IMR-90 (cell line): ENCODE results near the gene SGPL1. TPM values are rescaled to one million over a fixed set of nuclear protein-coding genes. Genes with fewer than 3 reads are reported as not detected.

Experiments
- ATAC-seq: fragments of 200-7000 bp; cut with Tn5 transposase; 2 replicates; pipeline ENCODE4 v1.9.1; 2020; ENCODE audit warnings: low read depth, mild to moderate bottlenecking, moderate library complexity
- BruUV-seq: library from RNA; stranded (reverse); fragments of 400-500 nt; replicated peaks from 2 replicates; lab custom pipeline; 2021; lab: Mats Ljungman, UMichigan
- CTCF ChIA-PET: fragments of 300-600 bp; formaldehyde crosslinking; extraction: SDS; loops from one replicate; lab custom pipeline; 2021; ENCODE audit warnings: antibody characterized with exemption; lab: Yijun Ruan, JAX
- POLR2A ChIA-PET: fragments of 300-600 bp; sonication (Branson Sonifier 250); formaldehyde crosslinking; loops from one replicate; lab custom pipeline; 2022; ENCODE audit warnings: antibody characterized with exemption; ENCODE audit not compliant: unreplicated experiment; lab: Charles Lee
- DNase-seq: peaks from one replicate; pipeline ENCODE4 v3.0.0; 2013
- H2AFZ ChIP-seq: replicated peaks from 2 replicates; pipeline ENCODE3; 2013; ENCODE audit warnings: low read length, mild to moderate bottlenecking; ENCODE audit not compliant: poor library complexity
- H2AK5ac ChIP-seq: 2 replicates; pipeline ENCODE4 v1.6.1; 2013; ENCODE audit warnings: low read depth, low read length, inconsistent platforms
- H2AK9ac ChIP-seq: replicated peaks from 2 replicates; pipeline ENCODE3; 2013; ENCODE audit warnings: mild to moderate bottlenecking, low read depth, low read length, moderate library complexity; ENCODE audit not compliant: poor library complexity
- H2BK120ac ChIP-seq: 2 replicates; pipeline ENCODE4 v1.6.1; 2013; ENCODE audit warnings: low read depth, low read length, inconsistent platforms
- H2BK15ac ChIP-seq: 3 replicates; pipeline ENCODE4 v1.6.1; 2013; ENCODE audit warnings: low read depth, low read length, inconsistent platforms
- H2BK20ac ChIP-seq: 2 replicates; pipeline ENCODE4 v1.6.1; 2013; ENCODE audit warnings: low read depth, mild to moderate bottlenecking, inconsistent platforms, low read length, moderate library complexity
- H2BK5ac ChIP-seq: 2 replicates; pipeline ENCODE4 v1.6.1; 2013; ENCODE audit warnings: mild to moderate bottlenecking, low read depth, low read length, inconsistent platforms; ENCODE audit not compliant: poor library complexity, severe bottlenecking
- H3K14ac ChIP-seq: replicated peaks from 2 replicates; pipeline ENCODE4 v1.6.1; 2013; ENCODE audit warnings: low read depth, low read length, inconsistent platforms
- H3K18ac ChIP-seq: 2 replicates; pipeline ENCODE4 v1.6.1; 2013; ENCODE audit warnings: low read depth, low read length, control low read depth
- H3K23ac ChIP-seq: 2 replicates; pipeline ENCODE4 v1.6.1; 2013; ENCODE audit warnings: low read depth, low read length, inconsistent platforms
- H3K27ac ChIP-seq: 2 replicates; pipeline ENCODE4 v1.5.1; 2013; ENCODE audit warnings: mild to moderate bottlenecking, control low read depth, low read length; ENCODE audit not compliant: insufficient read depth
- H3K27me3 ChIP-seq: 2 replicates; pipeline ENCODE4 v1.6.1; 2013; ENCODE audit warnings: low read length; ENCODE audit not compliant: control insufficient read depth, insufficient read depth
- H3K36me3 ChIP-seq: 2 replicates; pipeline ENCODE4 v1.6.1; 2013; ENCODE audit warnings: low read length, mixed read lengths; ENCODE audit not compliant: control insufficient read depth, insufficient read depth
- H3K4ac ChIP-seq: 2 replicates; pipeline ENCODE4 v1.6.1; 2013; ENCODE audit warnings: low read depth, low read length, inconsistent platforms
- H3K4me1 ChIP-seq: 2 replicates; pipeline ENCODE4 v1.6.1; 2013; ENCODE audit warnings: low read length, mixed read lengths; ENCODE audit not compliant: control insufficient read depth, insufficient read depth
- H3K4me2 ChIP-seq: 2 replicates; pipeline ENCODE4 v1.6.1; 2013; ENCODE audit warnings: low read depth, mild to moderate bottlenecking, control low read depth, low read length, moderate library complexity
- H3K4me3 ChIP-seq: 2 replicates; pipeline ENCODE4 v1.5.1; 2013; ENCODE audit warnings: low read depth, mild to moderate bottlenecking, control low read depth, low read length, moderate library complexity; ENCODE audit not compliant: insufficient read depth
- H3K56ac ChIP-seq: 2 replicates; pipeline ENCODE4 v1.6.1; 2013; ENCODE audit warnings: low read length, inconsistent platforms; ENCODE audit not compliant: insufficient read depth; ENCODE audit errors: extremely low read depth
- H3K79me1 ChIP-seq, 2 experiments: 2 replicates each; pipeline ENCODE4 v1.6.1; 2013; ENCODE audit warnings: low read length in 2 of 2, inconsistent platforms in 1 of 2, low read depth in 1 of 2
- H3K9ac ChIP-seq: 2 replicates; pipeline ENCODE4 v1.6.1; 2013; ENCODE audit warnings: low read depth, low read length, control low read depth
- H3K9me1 ChIP-seq: 2 replicates; pipeline ENCODE4 v1.6.1; 2013; ENCODE audit warnings: low read length, inconsistent platforms; ENCODE audit not compliant: insufficient read depth
- H3K9me3 ChIP-seq: 2 replicates; pipeline ENCODE4 v1.6.1; 2013; ENCODE audit warnings: low read length; ENCODE audit not compliant: control insufficient read depth, insufficient read depth
- H4K20me1 ChIP-seq: 2 replicates; pipeline ENCODE4 v1.6.1; 2013; ENCODE audit warnings: low read length, inconsistent platforms; ENCODE audit not compliant: insufficient read depth
- H4K5ac ChIP-seq: 2 replicates; pipeline ENCODE4 v1.6.1; 2013; ENCODE audit warnings: mild to moderate bottlenecking, low read depth, low read length, control low read depth
- H4K8ac ChIP-seq, 2 experiments: 2 replicates each; pipeline ENCODE4 v1.6.1; 2013; ENCODE audit warnings: low read depth in 2 of 2, low read length in 2 of 2, control low read depth in 1 of 2, inconsistent platforms in 1 of 2
- H4K91ac ChIP-seq: 2 replicates; pipeline ENCODE4 v1.6.1; 2013; ENCODE audit warnings: low read depth, low read length, inconsistent platforms; ENCODE audit not compliant: insufficient read depth
- BHLHE40 ChIP-seq: fragments of 150-350 bp; IDR thresholded peaks from 2 replicates; pipeline ENCODE4 v1.6.1; 2016; ENCODE audit warnings: mild to moderate bottlenecking, low read depth, low read length
- CEBPB ChIP-seq: IDR thresholded peaks from 2 replicates; pipeline ENCODE4 v1.6.1; 2012; ENCODE audit warnings: low read depth, low read length, improper control_type of control experiment
- CHD1 ChIP-seq: IDR thresholded peaks from 2 replicates; pipeline ENCODE4 v1.6.1; 2012; ENCODE audit warnings: low read depth, low read length, improper control_type of control experiment
- CTCF ChIP-seq: conservative IDR thresholded peaks from 2 replicates; pipeline ENCODE4 v1.5.1; 2012; ENCODE audit warnings: mild to moderate bottlenecking, low read depth, low read length, improper control_type of control experiment
- ELK1 ChIP-seq: fragments of 150-350 bp; IDR thresholded peaks from 2 replicates; pipeline ENCODE4 v1.6.1; 2016; ENCODE audit warnings: low read depth, mild to moderate bottlenecking, low read length, moderate library complexity, borderline replicate concordance
- FOS ChIP-seq: fragments of 150-350 bp; IDR thresholded peaks from 2 replicates; pipeline ENCODE4 v1.6.1; 2016; ENCODE audit warnings: low read depth, low read length
- MAFK ChIP-seq: IDR thresholded peaks from 2 replicates; pipeline ENCODE4 v1.6.1; 2012; ENCODE audit warnings: low read depth, low read length, improper control_type of control experiment
- MAZ ChIP-seq: IDR thresholded peaks from 2 replicates; pipeline ENCODE4 v1.6.1; 2012; ENCODE audit warnings: low read depth, mild to moderate bottlenecking, low read length, improper control_type of control experiment, moderate library complexity, borderline replicate concordance
- MXI1 ChIP-seq: IDR thresholded peaks from 2 replicates; pipeline ENCODE4 v1.6.1; 2012; ENCODE audit warnings: low read depth, mild to moderate bottlenecking, low read length, moderate library complexity, borderline replicate concordance
- NFE2L2 ChIP-seq: fragments of 150-350 bp; IDR thresholded peaks from 2 replicates; pipeline ENCODE4 v1.6.1; 2016; ENCODE audit warnings: low read depth, mild to moderate bottlenecking, low read length
- POLR2A ChIP-seq: IDR thresholded peaks from 2 replicates; pipeline ENCODE4 v1.6.1; 2012; ENCODE audit warnings: mild to moderate bottlenecking, low read depth, low read length
- RAD21 ChIP-seq: IDR thresholded peaks from 2 replicates; pipeline ENCODE4 v1.6.1; 2012; ENCODE audit warnings: low read length, improper control_type of control experiment
- RCOR1 ChIP-seq: IDR thresholded peaks from 2 replicates; pipeline ENCODE4 v1.6.1; 2012; ENCODE audit warnings: mild to moderate bottlenecking, low read length, improper control_type of control experiment; ENCODE audit not compliant: insufficient replicate concordance
- RFX5 ChIP-seq: IDR thresholded peaks from 2 replicates; pipeline ENCODE4 v1.8.0; 2012; ENCODE audit warnings: low read depth, mild to moderate bottlenecking, low read length, moderate library complexity
- SMC3 ChIP-seq: fragments of 150-350 bp; IDR thresholded peaks from 2 replicates; pipeline ENCODE4 v1.6.1; 2016; ENCODE audit warnings: low read depth, mild to moderate bottlenecking, antibody characterized with exemption, low read length, moderate library complexity
- WGBS, 2 experiments: methylation state at CpG; one replicate each; pipeline versions ENCODE4 v1.1.5 to v1.1.7; 2013; ENCODE audit warnings: missing lambda C conversion rate in 2 of 2; ENCODE audit not compliant: insufficient read length in 1 of 2; ENCODE audit errors: extremely low coverage in 2 of 2; 5-methylcytosine and 5-hydroxymethylcytosine counted together
- dilution Hi-C: fragments of 300-500 bp; cut with HindIII; formaldehyde crosslinking; loops from one replicate; pipeline ENCODE4 v1.14.3; 2018; ENCODE audit warnings: low sequenced_read_pairs; ENCODE audit not compliant: unreplicated experiment
- in situ Hi-C: fragments of 300-500 bp; cut with MboI; formaldehyde crosslinking; loops from 3 replicates; pipeline ENCODE4 v1.14.3; 2019; ENCODE audit warnings: low sequenced_read_pairs, inconsistent platforms, mixed read lengths
- intact Hi-C: fragments of 100-400 bp; cut with micrococcal nuclease; formaldehyde crosslinking; loops from 2 replicates; pipeline ENCODE4 v1.10.0; 2022
- polyA plus RNA-seq, 3 experiments: library from polyadenylated mRNA; depleted of rRNA; stranded (reverse); fragments of >200 nt; gene quantifications; 2 replicates each; pipeline ENCODE4 v1.2.3, GENCODE V29; 2012; ENCODE audit warnings: low replicate concordance in 1 of 3
- total RNA-seq: library from RNA; depleted of rRNA; stranded (reverse); fragments of >200 nt; gene quantifications from 2 replicates; pipeline ENCODE4 v1.2.3, GENCODE V29; 2012
- TF ChIP-seq, protein P1 (sequence below): fragments of 150-350 bp; IDR thresholded peaks from 2 replicates; pipeline ENCODE4 v1.6.1; 2017; ENCODE audit warnings: mild to moderate bottlenecking, antibody characterized with exemption, low read length, low read depth

SGPL1 gene
- total and polyA plus RNA-seq, 2 of the 4 experiments (the other 2 are of a cell fraction) = 12.2 to 26.7 TPM

DNA sequence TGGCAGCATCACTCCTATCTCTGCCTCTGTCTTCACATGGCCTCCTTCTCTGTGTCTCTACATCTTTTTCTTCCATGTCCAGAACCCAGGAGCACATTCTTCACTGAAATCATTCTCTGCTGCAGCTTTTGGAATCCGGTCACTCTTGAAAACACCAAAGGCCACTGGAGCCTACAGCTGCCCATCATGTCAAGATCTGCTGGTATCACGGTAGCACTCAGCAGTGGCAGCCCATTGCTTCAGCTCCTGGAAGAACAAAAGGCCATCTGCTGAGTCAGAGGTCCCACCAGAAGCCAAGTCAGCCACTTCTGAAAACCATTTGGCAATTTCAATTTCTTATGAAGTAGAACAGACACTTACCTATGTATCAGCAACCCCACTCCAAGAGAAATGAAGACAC lies 78.7 kb downstream of the SGPL1 start:
- H3K4me1 ChIP-seq = no peaks in the 10 kb centered on the region
- H2BK20ac ChIP-seq = no peak overlapping the region
- no peak for ATAC-seq
- peaks cover 23% of the 10 kb centered on the region for H3K27me3 ChIP-seq
- no peak overlapping the region for H2AK5ac ChIP-seq
- no peaks in the 10 kb centered on the region for H3K79me1 ChIP-seq
- H3K27ac ChIP-seq = no peak overlapping the region
- BruUV-seq = no TSS peak
- WGBS, 2 experiments = 33% methylated on average over 1 of the region's 2 CpGs; no CpG with 5 or more reads in 1 of the 2 experiments
- H2AK9ac ChIP-seq = no peak overlapping the region
- intact Hi-C loops (no loop called here), dilution Hi-C loops (no loop called here), in situ Hi-C loops (no loop called here)
- no peaks in the 10 kb centered on the region for H3K9me1 ChIP-seq
- no peak overlapping the region for H2BK15ac ChIP-seq
- H3K4me2 ChIP-seq = no peak overlapping the region
- no peak overlapping the region for H4K8ac ChIP-seq
- H4K20me1 ChIP-seq = no peaks in the 10 kb centered on the region
- peaks cover 6% of the 10 kb centered on the region for H3K9me3 ChIP-seq
- CTCF ChIA-PET = no interaction called here
- H3K18ac ChIP-seq = no peak overlapping the region
- POLR2A ChIA-PET = no interaction called here
- no peak overlapping the region for H3K9ac ChIP-seq
- H3K23ac ChIP-seq = no peak overlapping the region
- H3K4ac ChIP-seq = no peak overlapping the region
- H3K36me3 ChIP-seq = no peaks in the 10 kb centered on the region
- H2BK5ac ChIP-seq = no peak overlapping the region
- H4K91ac ChIP-seq = no peak overlapping the region
- H4K5ac ChIP-seq = no peak overlapping the region
- no peak overlapping the region for H3K56ac ChIP-seq
- H3K4me3 ChIP-seq = no peak overlapping the region
- no peak for DNase-seq
- H2AFZ ChIP-seq = no peak overlapping the region
- no peak overlapping the region for H2BK120ac ChIP-seq
- H3K14ac ChIP-seq = no peak overlapping the region
- TF ChIP-seq, protein P1, sequence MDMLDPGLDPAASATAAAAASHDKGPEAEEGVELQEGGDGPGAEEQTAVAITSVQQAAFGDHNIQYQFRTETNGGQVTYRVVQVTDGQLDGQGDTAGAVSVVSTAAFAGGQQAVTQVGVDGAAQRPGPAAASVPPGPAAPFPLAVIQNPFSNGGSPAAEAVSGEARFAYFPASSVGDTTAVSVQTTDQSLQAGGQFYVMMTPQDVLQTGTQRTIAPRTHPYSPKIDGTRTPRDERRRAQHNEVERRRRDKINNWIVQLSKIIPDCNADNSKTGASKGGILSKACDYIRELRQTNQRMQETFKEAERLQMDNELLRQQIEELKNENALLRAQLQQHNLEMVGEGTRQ = no peak
- TF ChIP-seq MXI1 = no peak
- no peak for TF ChIP-seq BHLHE40
- no peak for TF ChIP-seq MAZ
- no peak for TF ChIP-seq RAD21
- TF ChIP-seq CHD1 = no peak
- TF ChIP-seq CEBPB = no peak
- no peak for TF ChIP-seq ELK1
- no peak for TF ChIP-seq FOS
- TF ChIP-seq NFE2L2 = no peak
- TF ChIP-seq SMC3 = no peak
- no peak for TF ChIP-seq RFX5
- no peak for TF ChIP-seq RCOR1
- TF ChIP-seq CTCF = no peak
- TF ChIP-seq POLR2A = no peak
- no peak for TF ChIP-seq MAFK
